K562 (cell line): Measurements from ENCODE around the gene FN3KRP. TPM values are rescaled to one million over a fixed set of nuclear protein-coding genes. Genes with fewer than 3 reads are reported as not detected.

ENCODE experiments used
- CCNT2 ChIP-seq: IDR thresholded peaks from 2 replicates; pipeline ENCODE4 v1.6.1; 2011; ENCODE audit warnings: borderline replicate concordance, low read depth, mild to moderate bottlenecking, moderate library complexity, mixed read lengths, low read length; ENCODE audit not compliant: insufficient read length; ENCODE audit errors: extremely low read depth
- CEBPG ChIP-seq, 3 experiments: fragments of 200-800 bp in 1 of 3; sonication (Bioruptor generic) in 1 of 3; sonication (generic) in 1 of 3; formaldehyde crosslinking in 1 of 3; IDR thresholded peaks in 2 of 3; conservative IDR thresholded peaks in 1 of 3; 2 replicates each; pipeline versions ENCODE4 v1.6.1 to v1.8.0; 2016 to 2022; ENCODE audit warnings: missing compliant biosample characterization in 2 of 3, missing genetic modification characterization in 2 of 3, mild to moderate bottlenecking in 1 of 3, missing genetic modification reagents in 1 of 3
- CREBBP ChIP-seq: IDR thresholded peaks from one replicate; pipeline ENCODE4 v1.6.1; 2012; ENCODE audit warnings: low read depth, mild to moderate bottlenecking, control low read depth, inconsistent platforms, low read length
- ESRRA ChIP-seq: fragments of 450-650 bp; IDR thresholded peaks from 2 replicates; pipeline ENCODE4 v1.6.1; 2014; ENCODE audit warnings: low read depth, mild to moderate bottlenecking, moderate library complexity, borderline replicate concordance
- ETS1 ChIP-seq: conservative IDR thresholded peaks from 2 replicates; pipeline ENCODE4 v1.6.1; 2011; ENCODE audit warnings: low read depth, mild to moderate bottlenecking, low read length; ENCODE audit not compliant: control insufficient read depth
- ETV6 ChIP-seq, 3 experiments: fragments of 150-350 bp in 1 of 3; sonication (generic) in 1 of 3; formaldehyde crosslinking in 1 of 3; IDR thresholded peaks; 2 replicates each; pipeline versions ENCODE4 v1.6.1 to v1.8.0; 2014 to 2022; ENCODE audit warnings: borderline replicate concordance in 2 of 3, low read depth in 2 of 3, antibody characterized with exemption in 1 of 3, low read length in 1 of 3, mild to moderate bottlenecking in 1 of 3, missing genetic modification reagents in 1 of 3
- HDAC2 ChIP-seq: fragments of 450-650 bp; IDR thresholded peaks from 2 replicates; pipeline ENCODE4 v1.6.1; 2016; ENCODE audit warnings: mild to moderate bottlenecking
- HDGF ChIP-seq: fragments of 450-650 bp; IDR thresholded peaks from 2 replicates; pipeline ENCODE4 v1.6.1; 2016
- HNRNPK ChIP-seq: fragments of 200-400 bp; formaldehyde crosslinking; IDR thresholded peaks from one replicate; pipeline ENCODE4 v1.6.1; 2018; ENCODE audit warnings: mild to moderate bottlenecking, low read depth, low read length; ENCODE audit not compliant: poor library complexity, severe bottlenecking
- HNRNPLL ChIP-seq: fragments of 200-400 bp; formaldehyde crosslinking; IDR thresholded peaks from 2 replicates; pipeline ENCODE4 v1.6.1; 2017; ENCODE audit warnings: low read length, low read depth, mild to moderate bottlenecking; ENCODE audit not compliant: poor library complexity, severe bottlenecking
- NCOA1 ChIP-seq: fragments of 450-650 bp; IDR thresholded peaks from 2 replicates; pipeline ENCODE4 v1.6.1; 2016; ENCODE audit warnings: low read depth
- RCOR1 ChIP-seq, 2 experiments: IDR thresholded peaks; 2 replicates each; pipeline ENCODE4 v1.6.1; 2012; ENCODE audit warnings: low read depth in 2 of 2, low read length in 2 of 2, borderline replicate concordance in 1 of 2, improper control_type of control experiment in 1 of 2
- STAT5A ChIP-seq: IDR thresholded peaks from 2 replicates; pipeline ENCODE4 v1.6.1; 2012; ENCODE audit warnings: low read length, inconsistent platforms, borderline replicate concordance
- TCF7 ChIP-seq: sonication (generic); IDR thresholded peaks from 2 replicates; pipeline ENCODE4 v1.6.1; 2016; ENCODE audit warnings: antibody characterized with exemption, borderline replicate concordance
- THAP12 ChIP-seq: fragments of 250-450 bp; sonication (Bioruptor Pico); IDR thresholded peaks from 2 replicates; pipeline ENCODE4 v1.9.0; 2021; ENCODE audit warnings: mild to moderate bottlenecking, inconsistent platforms
- polyA plus RNA-seq, 8 experiments: library from polyadenylated mRNA; depleted of rRNA in 4 of 8; stranded (reverse) in 5 of 8; unstranded in 3 of 8; fragments of >200 nt; fragmentation: Nextera tagmentation in 2 of 8; fragmentation: Illumina TruSeq in 1 of 8; extraction: Ambion mirVana in 2 of 8; extraction: Trizol in 1 of 8; gene quantifications; 2 replicates each; pipeline versions ENCODE4 v1.2.1 to v1.2.3, GENCODE V29; 2011 to 2014; ENCODE audit warnings: inconsistent platforms in 1 of 8, missing spikeins in 1 of 8
- total RNA-seq, 7 experiments: library from RNA; depleted of rRNA in 6 of 7; stranded (reverse); fragments of >200 nt in 6 of 7; fragmentation: Illumina TruSeq in 2 of 7; extraction: Trizol in 2 of 7; gene quantifications; 2 replicates each; pipeline versions ENCODE4 v1.2.1 to v1.2.3, GENCODE V29; 2011 to 2021; ENCODE audit warnings: low replicate concordance in 1 of 7
- TF ChIP-seq, protein P1 (sequence below), 2 experiments: IDR thresholded peaks; 2 replicates each; pipeline ENCODE4 v1.6.1; 2012; ENCODE audit warnings: improper control_type of control experiment in 2 of 2, low read depth in 2 of 2, low read length in 2 of 2, borderline replicate concordance in 1 of 2
- TF ChIP-seq, protein P2 (sequence below): fragments of 450-650 bp; conservative IDR thresholded peaks from 2 replicates; pipeline ENCODE4 v1.6.1; 2016; ENCODE audit warnings: missing genetic modification characterization, low read depth, mild to moderate bottlenecking, missing compliant biosample characterization, moderate library complexity

Gene FN3KRP
- total and polyA plus RNA-seq, 9 of the 15 experiments (the other 6 are each of a cell fraction or from before 2014, with no cell fraction given) = 2.0 to 32.1 (median 24.9) TPM

GRCh38 chr17:82751571-82752370 lies 35.3 kb downstream of the FN3KRP start, which contains the start of gene TBCD (continued):
- TF ChIP-seq, protein P1, sequence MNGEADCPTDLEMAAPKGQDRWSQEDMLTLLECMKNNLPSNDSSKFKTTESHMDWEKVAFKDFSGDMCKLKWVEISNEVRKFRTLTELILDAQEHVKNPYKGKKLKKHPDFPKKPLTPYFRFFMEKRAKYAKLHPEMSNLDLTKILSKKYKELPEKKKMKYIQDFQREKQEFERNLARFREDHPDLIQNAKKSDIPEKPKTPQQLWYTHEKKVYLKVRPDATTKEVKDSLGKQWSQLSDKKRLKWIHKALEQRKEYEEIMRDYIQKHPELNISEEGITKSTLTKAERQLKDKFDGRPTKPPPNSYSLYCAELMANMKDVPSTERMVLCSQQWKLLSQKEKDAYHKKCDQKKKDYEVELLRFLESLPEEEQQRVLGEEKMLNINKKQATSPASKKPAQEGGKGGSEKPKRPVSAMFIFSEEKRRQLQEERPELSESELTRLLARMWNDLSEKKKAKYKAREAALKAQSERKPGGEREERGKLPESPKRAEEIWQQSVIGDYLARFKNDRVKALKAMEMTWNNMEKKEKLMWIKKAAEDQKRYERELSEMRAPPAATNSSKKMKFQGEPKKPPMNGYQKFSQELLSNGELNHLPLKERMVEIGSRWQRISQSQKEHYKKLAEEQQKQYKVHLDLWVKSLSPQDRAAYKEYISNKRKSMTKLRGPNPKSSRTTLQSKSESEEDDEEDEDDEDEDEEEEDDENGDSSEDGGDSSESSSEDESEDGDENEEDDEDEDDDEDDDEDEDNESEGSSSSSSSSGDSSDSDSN (IDR thresholded peaks at IDR 0.05; ENCODE audit: borderline replicate concordance in 1 of 2, low read depth in 2 of 2, low read length in 2 of 2) = peak; percentile 18 to 68; a peak in 1 of 4 replicates
- TF ChIP-seq TCF7 (no peak), HNRNPK (no peak), THAP12 (CRISPR knock-in tag) (peak; percentile 8; the same call in 1 of the 2 replicates), HNRNPLL (peak; percentile 41), HDGF (no peak), CEBPG (CRISPR knock-in tag; IDR thresholded peaks at IDR 0.05) (peak; percentile 23; the same call in 1 of the 2 replicates), CEBPG (tag; conservative IDR thresholded peaks at IDR 0.05 in 1 of 2, IDR thresholded peaks at IDR 0.05 in 1 of 2) (no peak), CCNT2 (peak; percentile 77), ETV6 (IDR thresholded peaks at IDR 0.05; ENCODE audit: borderline replicate concordance in 1 of 2, low read depth in 2 of 2, low read length in 1 of 2) (no peak), ETV6 (CRISPR knock-in tag; IDR thresholded peaks at IDR 0.05; ENCODE audit: borderline replicate concordance) (peak; percentile 83; the same call in 1 of the 2 replicates), HDAC2 (peak; percentile 49; the same call in 1 of the 2 replicates), CREBBP (no peak), STAT5A (no peak), ESRRA (peak; percentile 50; the same call in 1 of the 2 replicates), NCOA1 (no peak), RCOR1 (IDR thresholded peaks at IDR 0.05; ENCODE audit: borderline replicate concordance in 1 of 2, low read depth in 2 of 2, low read length in 2 of 2) (peak in 1 of 2 experiments; percentile 59; a peak in 1 of 4 replicates), ETS1 (peak; percentile 33; the same call in 1 of the 2 replicates)
- TF ChIP-seq, protein P2, sequence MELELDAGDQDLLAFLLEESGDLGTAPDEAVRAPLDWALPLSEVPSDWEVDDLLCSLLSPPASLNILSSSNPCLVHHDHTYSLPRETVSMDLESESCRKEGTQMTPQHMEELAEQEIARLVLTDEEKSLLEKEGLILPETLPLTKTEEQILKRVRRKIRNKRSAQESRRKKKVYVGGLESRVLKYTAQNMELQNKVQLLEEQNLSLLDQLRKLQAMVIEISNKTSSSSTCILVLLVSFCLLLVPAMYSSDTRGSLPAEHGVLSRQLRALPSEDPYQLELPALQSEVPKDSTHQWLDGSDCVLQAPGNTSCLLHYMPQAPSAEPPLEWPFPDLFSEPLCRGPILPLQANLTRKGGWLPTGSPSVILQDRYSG = no peak; the same call in 1 of the 2 replicates
